Stomach smooth muscle (tissue), 2 donors: ENCODE results near the gene CD4.

Experiments used
- H3K27ac ChIP-seq: one replicate; pipeline ENCODE4 v1.7.0; 2013; ENCODE audit warnings: mild to moderate bottlenecking, low read length, inconsistent platforms
- H3K27me3 ChIP-seq, 2 donors: one replicate each; pipeline ENCODE4 v1.7.0; 2013; ENCODE audit warnings: low read length in 2 of 2; ENCODE audit not compliant: insufficient read depth in 2 of 2, control insufficient read depth in 1 of 2
- H3K36me3 ChIP-seq, 2 donors: one replicate each; pipeline ENCODE4 v1.7.0; 2013; ENCODE audit warnings: low read length in 2 of 2; ENCODE audit not compliant: control insufficient read depth in 2 of 2, insufficient read depth in 2 of 2
- H3K4me1 ChIP-seq: one replicate; pipeline ENCODE4 v1.7.0; 2013; ENCODE audit warnings: low read length; ENCODE audit not compliant: control insufficient read depth, insufficient read depth
- H3K4me3 ChIP-seq, 2 donors: one replicate each; pipeline ENCODE4 v1.7.0; 2013; ENCODE audit warnings: low read length in 2 of 2
- H3K9ac ChIP-seq, 2 donors: one replicate each; pipeline ENCODE4 v1.7.0; 2013; ENCODE audit warnings: low read length in 2 of 2, mild to moderate bottlenecking in 1 of 2
- H3K9me3 ChIP-seq, 2 donors: one replicate each; pipeline ENCODE4 v1.7.0; 2013; ENCODE audit warnings: low read length in 2 of 2; ENCODE audit not compliant: control insufficient read depth in 2 of 2
- donor health status: healthy.
- donor health status: Pancreatic carcinoma.

The CD4 gene

GRCh38 chr12:6817098-6817497 is 27.8 kb downstream of the CD4 start:
- Histone ChIP-seq H3K27me3 (peaks cover 0 to 12% of the 10 kb centered on the region in 2 donors), H3K36me3 (no peaks in the 10 kb centered on the region)

GRCh38 chr12:6817662-6818157 is 28.4 kb downstream of the CD4 start:
- no peaks in the 10 kb centered on the region for H3K36me3 ChIP-seq
- peaks cover 0 to 16% of the 10 kb centered on the region in 2 donors for H3K27me3 ChIP-seq
- H3K9me3 ChIP-seq = no peaks in the 10 kb centered on the region

More at GRCh38 chr12:6817098-6817497, 27.8 kb downstream of the CD4 start:
- no peaks in the 10 kb centered on the region for H3K9me3 ChIP-seq
- H3K4me3 ChIP-seq = no peak overlapping the region
- H3K27ac ChIP-seq = no peak overlapping the region
- peaks cover 13% of the 10 kb centered on the region for H3K4me1 ChIP-seq
- H3K9ac ChIP-seq = no peak overlapping the region

GRCh38 chr12:6818222-6818621 is 28.9 kb downstream of the CD4 start:
- Histone ChIP-seq H3K4me1 (peaks cover 18% of the 10 kb centered on the region), H3K27ac (no peak overlapping the region), H3K9me3 (no peaks in the 10 kb centered on the region), H3K9ac (no peak overlapping the region), H3K4me3 (no peak overlapping the region), H3K27me3 (peaks cover 0 to 19% of the 10 kb centered on the region in 2 donors), H3K36me3 (no peaks in the 10 kb centered on the region)

More at GRCh38 chr12:6817662-6818157, 28.4 kb downstream of the CD4 start:
- Histone ChIP-seq H3K27ac (no peak overlapping the region), H3K4me1 (peaks cover 15% of the 10 kb centered on the region), H3K4me3 (no peak overlapping the region), H3K9ac (no peak overlapping the region)

- Histone ChIP-seq H3K27ac (no peak overlapping the region), H3K27me3 (peaks cover 0 to 22% of the 10 kb centered on the region in 2 donors), H3K36me3 (no peaks in the 10 kb centered on the region), H3K4me1 (peaks cover 18% of the 10 kb centered on the region), H3K9me3 (no peaks in the 10 kb centered on the region), H3K9ac (no peak overlapping the region), H3K4me3 (no peak overlapping the region)
Observed at GRCh38 chr12:6818645-6819044, 29.3 kb downstream of the CD4 start.

GRCh38 chr12:6819106-6820030 is 30.0 kb downstream of the CD4 start:
- Histone ChIP-seq H3K4me3 (no peak overlapping the region), H3K4me1 (peaks cover 18% of the 10 kb centered on the region), H3K9me3 (no peaks in the 10 kb centered on the region), H3K27ac (no peak overlapping the region), H3K9ac (no peak overlapping the region), H3K36me3 (no peaks in the 10 kb centered on the region), H3K27me3 (peaks cover 0 to 21% of the 10 kb centered on the region in 2 donors)

GRCh38 chr12:6820166-6820565 is 30.8 kb downstream of the CD4 start:
- no peak overlapping the region for H3K27ac ChIP-seq
- peaks cover 21% of the 10 kb centered on the region for H3K4me1 ChIP-seq
- no peak overlapping the region for H3K9ac ChIP-seq
- no peaks in the 10 kb centered on the region for H3K9me3 ChIP-seq
- no peaks in the 10 kb centered on the region for H3K36me3 ChIP-seq
- H3K4me3 ChIP-seq = no peak overlapping the region
- H3K27me3 ChIP-seq = peaks cover 0 to 18% of the 10 kb centered on the region in 2 donors

GRCh38 chr12:6821591-6822425 is 32.5 kb downstream of the CD4 start, which contains the start of gene GPR162:
Gene GPR162 (plus strand): TSS chr12:6821821. CDS start chr12:6823899, 2,078 bp downstream.
- peak within 1 kb of the TSS; percentile 47 to 60 for H3K9ac ChIP-seq
- no peaks in the 10 kb centered on the region for H3K9me3 ChIP-seq
- peak within 1 kb of the TSS; percentile 70 to 72 for H3K4me3 ChIP-seq
- H3K36me3 ChIP-seq = no peaks in the 10 kb centered on the region
- H3K27ac ChIP-seq = no peak within 1 kb of the TSS
- peaks cover 0 to 16% of the 10 kb centered on the region in 2 donors for H3K27me3 ChIP-seq
- H3K4me1 ChIP-seq = peaks cover 32% of the 10 kb centered on the region

GRCh38 chr12:6822426-6823135 is 33.3 kb downstream of the CD4 start:
- H3K27me3 ChIP-seq = peaks cover 0 to 16% of the 10 kb centered on the region in 2 donors
- H3K4me3 ChIP-seq = peak overlapping the region; percentile 70 to 72
- peaks cover 40% of the 10 kb centered on the region for H3K4me1 ChIP-seq
- peak overlapping the region; percentile 47 to 60 for H3K9ac ChIP-seq
- H3K36me3 ChIP-seq = no peaks in the 10 kb centered on the region
- H3K27ac ChIP-seq = no peak overlapping the region
- H3K9me3 ChIP-seq = no peaks in the 10 kb centered on the region

- no peaks in the 10 kb centered on the region for H3K9me3 ChIP-seq
- H3K9ac ChIP-seq = no peak overlapping the region
Observed at GRCh38 chr12:6823182-6824084, 34.1 kb downstream of the CD4 start.

More at GRCh38 chr12:6823182-6824084, 34.1 kb downstream of the CD4 start:
- Histone ChIP-seq H3K27ac (no peak overlapping the region), H3K36me3 (no peaks in the 10 kb centered on the region), H3K4me1 (peaks cover 41% of the 10 kb centered on the region), H3K27me3 (peaks cover 0 to 16% of the 10 kb centered on the region in 2 donors), H3K4me3 (no peak overlapping the region)
